Stomach (tissue), 4 donors: ENCODE measurements around the gene ZDHHC8.

Experiments
- EP300 ChIP-seq: sonication (generic); formaldehyde crosslinking; IDR thresholded peaks from one replicate; pipeline ENCODE4 v1.6.1; 2017; ENCODE audit warnings: antibody characterized with exemption
- POLR2A ChIP-seq, 4 donors: fragments of 450-650 bp; IDR thresholded peaks; one replicate each; pipeline ENCODE4 v1.6.1; 2016; ENCODE audit warnings: antibody characterized with exemption in 4 of 4, control low read depth in 2 of 4, mild to moderate bottlenecking in 1 of 4, moderate library complexity in 1 of 4
- POLR2AphosphoS5 ChIP-seq, 3 donors: sonication (generic); formaldehyde crosslinking; IDR thresholded peaks; one replicate each; pipeline ENCODE4 v1.6.1; 2016; ENCODE audit warnings: antibody characterized with exemption in 3 of 3
- TF ChIP-seq, protein P1 (sequence below), 7 experiments: fragments of 450-650 bp in 4 of 7; fragments of 200-600 bp in 3 of 7; sonication (generic) in 3 of 7; IDR thresholded peaks; one replicate each; pipeline ENCODE4 v1.5.1; 2016 to 2019; ENCODE audit warnings: antibody characterized with exemption in 7 of 7, control low read depth in 2 of 7, mild to moderate bottlenecking in 1 of 7

DNA sequence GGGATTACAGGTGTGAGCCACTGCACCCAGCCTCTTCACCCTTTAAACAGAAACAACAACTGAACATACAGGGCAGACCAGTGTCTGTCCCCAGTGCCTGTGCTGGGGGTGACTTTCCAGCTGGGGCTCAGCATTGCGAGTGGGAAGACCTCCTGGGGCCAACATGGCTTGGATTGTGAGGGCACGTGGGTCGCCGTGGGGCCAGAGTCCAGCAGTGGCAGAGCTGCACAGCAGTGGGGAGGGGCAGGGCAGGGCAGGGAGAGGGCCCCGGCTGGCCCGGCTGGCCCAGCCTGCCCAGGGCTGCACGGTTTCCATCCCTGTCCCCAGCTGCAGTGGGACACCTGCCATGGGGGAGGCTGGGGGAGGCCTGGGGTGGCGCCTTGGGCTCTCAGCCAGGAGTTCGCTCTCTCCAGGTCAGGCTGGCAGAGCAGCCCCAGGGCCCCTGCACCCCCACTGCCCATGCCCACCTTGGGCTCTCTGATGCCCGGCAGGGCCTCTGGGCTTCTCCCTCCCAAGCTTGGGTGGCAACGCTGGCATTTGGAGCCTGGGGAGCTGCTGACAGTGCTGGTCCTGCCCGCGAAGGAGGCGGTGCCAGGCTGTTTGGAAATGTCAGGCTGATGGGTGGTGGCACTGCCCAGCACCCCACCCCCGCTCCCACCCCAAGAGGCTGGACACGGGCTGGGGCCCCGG is 49.7 kb downstream of the ZDHHC8 start:
- TF ChIP-seq, protein P1, sequence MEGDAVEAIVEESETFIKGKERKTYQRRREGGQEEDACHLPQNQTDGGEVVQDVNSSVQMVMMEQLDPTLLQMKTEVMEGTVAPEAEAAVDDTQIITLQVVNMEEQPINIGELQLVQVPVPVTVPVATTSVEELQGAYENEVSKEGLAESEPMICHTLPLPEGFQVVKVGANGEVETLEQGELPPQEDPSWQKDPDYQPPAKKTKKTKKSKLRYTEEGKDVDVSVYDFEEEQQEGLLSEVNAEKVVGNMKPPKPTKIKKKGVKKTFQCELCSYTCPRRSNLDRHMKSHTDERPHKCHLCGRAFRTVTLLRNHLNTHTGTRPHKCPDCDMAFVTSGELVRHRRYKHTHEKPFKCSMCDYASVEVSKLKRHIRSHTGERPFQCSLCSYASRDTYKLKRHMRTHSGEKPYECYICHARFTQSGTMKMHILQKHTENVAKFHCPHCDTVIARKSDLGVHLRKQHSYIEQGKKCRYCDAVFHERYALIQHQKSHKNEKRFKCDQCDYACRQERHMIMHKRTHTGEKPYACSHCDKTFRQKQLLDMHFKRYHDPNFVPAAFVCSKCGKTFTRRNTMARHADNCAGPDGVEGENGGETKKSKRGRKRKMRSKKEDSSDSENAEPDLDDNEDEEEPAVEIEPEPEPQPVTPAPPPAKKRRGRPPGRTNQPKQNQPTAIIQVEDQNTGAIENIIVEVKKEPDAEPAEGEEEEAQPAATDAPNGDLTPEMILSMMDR (IDR thresholded peaks at IDR 0.05), result no peak
- TF ChIP-seq EP300 (no peak), POLR2AphosphoS5 (IDR thresholded peaks at IDR 0.05) (no peak), POLR2A (IDR thresholded peaks at IDR 0.05) (no peak)
